DND-41 (cell line): ENCODE data around the gene KAT6B.

Experiments
- CTCF ChIP-seq: IDR thresholded peaks from 2 replicates; pipeline ENCODE4 v1.5.1; 2012; ENCODE audit warnings: borderline replicate concordance, low read length, moderate library complexity, mild to moderate bottlenecking; ENCODE audit not compliant: poor library complexity, severe bottlenecking; ENCODE audit errors: extremely low read depth
- EZH2 ChIP-seq: IDR thresholded peaks from 3 replicates; pipeline ENCODE4 v1.6.1; 2012; ENCODE audit warnings: borderline replicate concordance, low read depth, mild to moderate bottlenecking, moderate library complexity, low read length, inconsistent platforms; ENCODE audit not compliant: severe bottlenecking

- TF ChIP-seq CTCF (no peak), EZH2 (no peak)
Observed at GRCh38 chr10:74919671-74920070, 93.3 kb downstream of the KAT6B start.
